Glutamatergic neuron (in vitro differentiated cells): Measurements from ENCODE around the gene FRMD4A. TPM values are rescaled to one million over a fixed set of nuclear protein-coding genes. Genes with fewer than 3 reads are reported as not detected.
"Not testable (repeated sequence)": the region's sequence is repeated elsewhere in the genome, so short reads cannot be mapped to it uniquely, and the experiment has no call there.

Source experiments
- DNase-seq: peaks from one replicate; pipeline ENCODE4 v3.0.0; 2022
- H3K27ac Mint-ChIP-seq: one replicate; pipeline ENCODE4 v1.8.0; 2020; ENCODE audit warnings: mild to moderate bottlenecking, mixed read lengths, inconsistent platforms; ENCODE audit not compliant: unreplicated experiment
- H3K27me3 Mint-ChIP-seq: one replicate; pipeline ENCODE4 v1.8.0; 2020; ENCODE audit warnings: mild to moderate bottlenecking, moderate library complexity, mixed read lengths, inconsistent platforms; ENCODE audit not compliant: unreplicated experiment
- H3K36me3 Mint-ChIP-seq: one replicate; pipeline ENCODE4 v1.8.0; 2020; ENCODE audit warnings: mild to moderate bottlenecking, mixed read lengths, inconsistent platforms; ENCODE audit not compliant: unreplicated experiment
- H3K4me1 Mint-ChIP-seq: one replicate; pipeline ENCODE4 v1.8.0; 2020; ENCODE audit warnings: mild to moderate bottlenecking, low read depth, mixed read lengths, inconsistent platforms; ENCODE audit not compliant: unreplicated experiment
- H3K4me3 Mint-ChIP-seq: one replicate; pipeline ENCODE4 v1.8.0; 2020; ENCODE audit warnings: mild to moderate bottlenecking, mixed read lengths, inconsistent platforms; ENCODE audit not compliant: unreplicated experiment
- H3K9me3 Mint-ChIP-seq: one replicate; pipeline ENCODE4 v1.8.0; 2020; ENCODE audit warnings: mild to moderate bottlenecking, moderate library complexity, mixed read lengths, inconsistent platforms; ENCODE audit not compliant: unreplicated experiment
- CTCF ChIP-seq: fragments of 200-600 bp; sonication (generic); IDR thresholded peaks from one replicate; pipeline ENCODE4 v1.5.0; 2021; ENCODE audit not compliant: partially characterized antibody, unreplicated experiment
- total RNA-seq: library from RNA; stranded (reverse); fragmentation: NEBNext Ultra II Directional; extraction: Animal tissue kit (Norgen Biotek cat#: 25700); gene quantifications from one replicate; pipeline ENCODE4 v1.2.1, GENCODE V29; 2021; ENCODE audit not compliant: unreplicated experiment

Gene FRMD4A
- total RNA-seq, 1 donor from 2014 or later = 70.6 TPM

- no peak overlapping the region for H3K4me3 Mint-ChIP-seq
- no peak for DNase-seq
- no peaks in the 10 kb centered on the region for H3K36me3 Mint-ChIP-seq
- TF ChIP-seq CTCF = no peak
- H3K27ac Mint-ChIP-seq = peak overlapping the region; percentile 57
- peaks cover 27% of the 10 kb centered on the region for H3K4me1 Mint-ChIP-seq
- H3K9me3 Mint-ChIP-seq = no peaks in the 10 kb centered on the region
- H3K27me3 Mint-ChIP-seq = peaks cover 2% of the 10 kb centered on the region
Observed at GRCh38 chr10:13960603-13961002, 370.1 kb downstream of the FRMD4A start.

GRCh38 chr10:13959443-13960359 is 371.0 kb downstream of the FRMD4A start:
- H3K4me1 Mint-ChIP-seq = peaks cover 27% of the 10 kb centered on the region
- H3K9me3 Mint-ChIP-seq = no peaks in the 10 kb centered on the region
- no peak overlapping the region for H3K4me3 Mint-ChIP-seq
- TF ChIP-seq CTCF = no peak
- H3K27me3 Mint-ChIP-seq = peaks cover 2% of the 10 kb centered on the region
- H3K27ac Mint-ChIP-seq = no peak overlapping the region
- no peak for DNase-seq
- no peaks in the 10 kb centered on the region for H3K36me3 Mint-ChIP-seq

DNA sequence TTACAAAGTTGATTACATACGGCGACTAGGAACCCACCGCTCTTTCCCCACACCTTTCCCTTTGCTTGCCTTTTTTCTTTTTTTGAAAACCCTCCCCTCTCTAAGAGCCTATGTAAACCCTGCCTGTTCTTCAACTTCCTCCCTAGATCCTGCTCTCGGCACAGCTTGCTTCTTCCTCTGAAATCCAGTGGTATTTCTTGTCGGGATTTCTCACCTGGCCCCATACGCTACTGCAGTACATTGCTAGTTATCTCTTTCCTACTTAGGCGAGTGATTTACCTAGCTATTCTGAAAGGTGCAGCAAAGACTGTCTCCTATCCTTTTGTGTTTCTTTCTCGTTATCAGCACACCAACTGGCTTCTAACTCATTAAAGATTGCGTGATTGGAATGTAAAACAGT is 372.9 kb downstream of the FRMD4A start:
- peaks cover 2% of the 10 kb centered on the region for H3K27me3 Mint-ChIP-seq
- TF ChIP-seq CTCF = no peak
- DNase-seq = no peak
- H3K9me3 Mint-ChIP-seq = no peaks in the 10 kb centered on the region
- H3K36me3 Mint-ChIP-seq = no peaks in the 10 kb centered on the region
- no peak overlapping the region for H3K27ac Mint-ChIP-seq
- H3K4me3 Mint-ChIP-seq = no peak overlapping the region
- peaks cover 26% of the 10 kb centered on the region for H3K4me1 Mint-ChIP-seq

DNA sequence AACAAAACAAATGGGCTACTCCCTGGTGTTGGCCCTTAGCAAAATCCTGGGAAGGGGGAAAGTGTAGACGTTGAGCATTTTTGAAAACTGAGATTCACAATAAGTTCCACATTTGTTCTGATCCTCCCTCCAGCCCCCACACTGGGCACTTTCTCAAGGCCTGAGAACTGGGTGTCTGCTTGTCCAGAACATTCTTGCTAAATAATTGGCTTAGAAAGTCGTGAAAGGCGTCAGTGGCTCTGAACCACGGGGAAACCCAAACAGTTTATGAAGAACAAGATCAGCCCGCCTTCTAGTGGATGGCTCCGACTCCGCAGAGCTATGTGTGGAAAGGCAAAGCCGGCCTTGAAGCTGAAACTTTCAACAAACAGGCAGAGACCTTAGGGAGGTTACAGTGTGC is 373.9 kb downstream of the FRMD4A start:
- peaks cover 16% of the 10 kb centered on the region for H3K4me1 Mint-ChIP-seq
- no peak overlapping the region for H3K27ac Mint-ChIP-seq
- no peak for TF ChIP-seq CTCF
- peaks cover 2% of the 10 kb centered on the region for H3K27me3 Mint-ChIP-seq
- H3K9me3 Mint-ChIP-seq = no peaks in the 10 kb centered on the region
- no peak overlapping the region for H3K4me3 Mint-ChIP-seq
- DNase-seq = no peak
- H3K36me3 Mint-ChIP-seq = no peaks in the 10 kb centered on the region

DNA sequence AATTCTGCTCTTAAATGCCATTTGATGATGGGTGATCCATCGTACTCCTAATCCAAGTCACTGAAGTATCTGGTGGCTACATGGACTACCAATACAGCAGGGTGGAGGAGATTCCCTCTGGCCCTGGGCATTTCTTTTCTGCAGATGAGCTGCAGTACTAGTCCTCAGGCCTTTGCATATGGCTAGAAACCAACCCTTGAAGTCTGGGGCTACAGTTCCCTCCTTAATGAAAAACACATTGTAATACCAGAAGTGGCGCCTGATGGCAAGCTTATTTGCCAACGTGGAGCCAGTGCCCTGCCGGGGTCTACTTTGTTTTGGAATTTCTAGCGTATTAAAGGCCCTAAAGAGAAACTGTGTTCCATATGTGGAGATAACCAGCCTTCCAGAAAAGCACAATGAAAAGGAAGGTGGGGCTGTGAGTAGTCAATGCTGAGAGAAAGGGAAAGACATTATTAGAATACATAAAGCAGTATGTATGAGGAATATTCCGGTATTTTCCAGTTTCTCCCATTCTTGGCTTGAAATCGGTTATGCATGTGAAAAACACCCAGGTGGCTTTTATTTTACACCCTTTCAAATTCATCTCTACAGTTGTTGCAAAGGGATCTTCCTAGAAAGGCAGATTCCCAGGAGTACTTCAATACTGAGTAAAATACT is 375.2 kb downstream of the FRMD4A start:
- H3K9me3 Mint-ChIP-seq = no peaks in the 10 kb centered on the region
- no peak for TF ChIP-seq CTCF
- peaks cover 5% of the 10 kb centered on the region for H3K36me3 Mint-ChIP-seq
- peaks cover 1% of the 10 kb centered on the region for H3K27me3 Mint-ChIP-seq
- no peak overlapping the region for H3K27ac Mint-ChIP-seq
- DNase-seq = no peak
- H3K4me1 Mint-ChIP-seq = peaks cover 4% of the 10 kb centered on the region
- no peak overlapping the region for H3K4me3 Mint-ChIP-seq

- not testable (repeated sequence) for H3K27ac Mint-ChIP-seq, H3K4me3 Mint-ChIP-seq, H3K27me3 Mint-ChIP-seq, H3K4me1 Mint-ChIP-seq, H3K9me3 Mint-ChIP-seq, DNase-seq, H3K36me3 Mint-ChIP-seq
Observed at GRCh38 chr10:13954195-13954594, 376.5 kb downstream of the FRMD4A start.
